GM12873 (cell line): ENCODE measurements around the gene KRT73.

Source experiments
- CTCF ChIP-seq: IDR thresholded peaks from 2 replicates; pipeline ENCODE4 v1.5.1; 2012; ENCODE audit warnings: low read depth, mild to moderate bottlenecking, moderate library complexity, low read length, control low read depth; ENCODE audit not compliant: insufficient read depth; ENCODE audit errors: missing control alignments

Gene KRT73

GRCh38 chr12:52661668-52662067 lies 43.3 kb upstream of the KRT73 start:
- no peak for TF ChIP-seq CTCF

GRCh38 chr12:52660934-52661499 lies 42.7 kb upstream of the KRT73 start:
- TF ChIP-seq CTCF, result no peak

- no peak for TF ChIP-seq CTCF
These were observed 41.6 kb upstream of the KRT73 start for GRCh38 chr12:52659951-52660350.

- no peak for TF ChIP-seq CTCF
These were observed 41.0 kb upstream of the KRT73 start for GRCh38 chr12:52659395-52659794.

GRCh38 chr12:52658196-52658595 lies 39.8 kb upstream of the KRT73 start:
- no peak for TF ChIP-seq CTCF

- no peak for TF ChIP-seq CTCF
These were observed 39.0 kb upstream of the KRT73 start for GRCh38 chr12:52657250-52657902.

- TF ChIP-seq CTCF, result no peak
These were observed 38.3 kb upstream of the KRT73 start for GRCh38 chr12:52656616-52657015.

- no peak for TF ChIP-seq CTCF
These were observed 37.4 kb upstream of the KRT73 start for GRCh38 chr12:52655720-52656124.
